Fibroblast of mammary gland (primary cell): Measurements from ENCODE around the gene KLF6.
A peak's percentile ranks its signal among the peaks of the same experiment; 100 is the strongest.

Source experiments
- DNase-seq: peaks from one replicate; pipeline ENCODE4 v3.0.0-alpha.2; 2010; ENCODE audit warnings: low read depth
- H3K4me3 ChIP-seq: 2 replicates; pipeline ENCODE4 v1.5.1; 2011; ENCODE audit warnings: low read depth, mild to moderate bottlenecking, low read length, moderate library complexity; ENCODE audit not compliant: control insufficient read depth
- CTCF ChIP-seq: conservative IDR thresholded peaks from 2 replicates; pipeline ENCODE4 v1.5.1; 2011; ENCODE audit warnings: low read depth, low read length, inconsistent platforms; ENCODE audit not compliant: control insufficient read depth, insufficient read depth

The KLF6 gene

GRCh38 chr10:3784510-3785250 is at the start of gene KLF6:
Gene KLF6 (minus strand): TSS chr10:3785209. CDS start chr10:3785014, 195 bp downstream.
- peak; percentile 20 for DNase-seq
- TF ChIP-seq CTCF: no peak
- H3K4me3 ChIP-seq: peak within 1 kb of the TSS; percentile 89

GRCh38 chr10:3834404-3834803 is 49.4 kb upstream of the KLF6 start:
- TF ChIP-seq CTCF: no peak
- no peak for DNase-seq
- no peak overlapping the region for H3K4me3 ChIP-seq

- H3K4me3 ChIP-seq: no peak overlapping the region
- TF ChIP-seq CTCF: no peak
- no peak for DNase-seq
Observed at GRCh38 chr10:3833046-3833445, 48.0 kb upstream of the KLF6 start.

- no peak for TF ChIP-seq CTCF
- no peak for DNase-seq
- H3K4me3 ChIP-seq: no peak overlapping the region
Observed at GRCh38 chr10:3832022-3832786, 47.2 kb upstream of the KLF6 start.

- TF ChIP-seq CTCF: no peak
- no peak overlapping the region for H3K4me3 ChIP-seq
- no peak for DNase-seq
Observed at GRCh38 chr10:3831608-3832007, 46.6 kb upstream of the KLF6 start.

- no peak for DNase-seq
- no peak overlapping the region for H3K4me3 ChIP-seq
Observed at GRCh38 chr10:3830946-3831345, 45.9 kb upstream of the KLF6 start.

More at GRCh38 chr10:3830946-3831345, 45.9 kb upstream of the KLF6 start:
- no peak for TF ChIP-seq CTCF
